HCT116 (cell line): ENCODE measurements around the gene LINC00237. TPM values are rescaled to one million over a fixed set of nuclear protein-coding genes. Genes with fewer than 3 reads are reported as not detected.

Experiments used
- ATAC-seq: fragments of 200-7000 bp; cut with Tn5 transposase; 2 replicates; pipeline ENCODE4 v1.9.1; 2020; ENCODE audit warnings: mild to moderate bottlenecking, moderate library complexity
- BruUV-seq: library from RNA; stranded (reverse); fragments of 400-500 nt; replicated peaks from 2 replicates; lab custom pipeline; 2021; lab: Mats Ljungman, UMichigan
- CTCF ChIA-PET: fragments of 300-600 bp; sonication (Branson Sonifier 250); formaldehyde crosslinking; loops from one replicate; lab custom pipeline; 2021; ENCODE audit warnings: antibody characterized with exemption; lab: Charles Lee
- POLR2A ChIA-PET: fragments of 300-600, 350-600 bp; sonication (Branson Sonifier 250); formaldehyde crosslinking; loops from one replicate; lab custom pipeline; 2021; ENCODE audit warnings: antibody characterized with exemption; lab: Charles Lee
- RAD21 ChIA-PET, 2 experiments: fragments of 300-600 bp; sonication (Branson Sonifier 250); formaldehyde crosslinking; loops; one replicate each; lab custom pipeline; 2023; ENCODE audit warnings: low total read pairs in 2 of 2; ENCODE audit not compliant: uncharacterized antibody in 2 of 2, unreplicated experiment in 2 of 2, low non-redundant PET in 1 of 2; lab: Charles Lee
- DNase-seq: peaks from one replicate; pipeline ENCODE4 v3.0.0-alpha.2; 2010; ENCODE audit warnings: low read depth, low spot score
- H2AFZ ChIP-seq: fragments of 200-600 bp; shearing (Covaris generic), sonication (generic); 2 replicates; pipeline ENCODE4 v1.6.1; 2017; ENCODE audit warnings: low read depth, mixed run types, mixed read lengths, antibody characterized with exemption, low read length; ENCODE audit not compliant: poor library complexity, severe bottlenecking
- H3K27ac ChIP-seq: 2 replicates; pipeline ENCODE4 v1.5.1; 2012; ENCODE audit warnings: low read depth, low read length
- H3K27me3 ChIP-seq: fragments of 200-600 bp; sonication (generic); 2 replicates; pipeline ENCODE4 v1.6.1; 2016; ENCODE audit warnings: mixed run types, low read length, mixed read lengths; ENCODE audit not compliant: insufficient read depth
- H3K36me3 ChIP-seq, 2 experiments: fragments of 200-500 bp in 1 of 2; fragments of 200-600 bp in 1 of 2; sonication (Bioruptor generic) in 1 of 2; sonication (generic) in 1 of 2; 2 replicates each; pipeline versions ENCODE4 v1.5.1 to v1.6.1; 2014 to 2016; ENCODE audit warnings: low read length in 2 of 2, inconsistent platforms in 1 of 2, mixed read lengths in 1 of 2, mixed run types in 1 of 2; ENCODE audit not compliant: insufficient read depth in 2 of 2, control insufficient read depth in 1 of 2
- H3K4me1 ChIP-seq, 2 experiments: fragments of 200-600 bp in 1 of 2; sonication (generic) in 1 of 2; 2 replicates each; pipeline versions ENCODE4 v1.5.1 to v1.6.1; 2012 to 2017; ENCODE audit warnings: low read length in 2 of 2, inconsistent platforms in 1 of 2, mild to moderate bottlenecking in 1 of 2, mixed read lengths in 1 of 2, mixed run types in 1 of 2, moderate library complexity in 1 of 2; ENCODE audit not compliant: insufficient read depth in 2 of 2, control insufficient read depth in 1 of 2
- H3K4me2 ChIP-seq: fragments of 200-600 bp; sonication (generic); 2 replicates; pipeline ENCODE4 v1.6.1; 2017; ENCODE audit warnings: mixed run types, low read length, mixed read lengths
- H3K4me3 ChIP-seq, 2 experiments: fragments of 200-600 bp in 1 of 2; sonication (generic) in 1 of 2; replicated peaks in 1 of 2; 2 replicates each; pipeline ENCODE4 v1.5.1; 2011 to 2016; ENCODE audit warnings: low read length in 2 of 2, control low read depth in 1 of 2, low read depth in 1 of 2, mild to moderate bottlenecking in 1 of 2, mixed read lengths in 1 of 2, mixed run types in 1 of 2
- H3K79me2 ChIP-seq: fragments of 200-600 bp; sonication (generic); 2 replicates; pipeline ENCODE4 v1.6.1; 2017; ENCODE audit warnings: mild to moderate bottlenecking, mixed run types, low read length, moderate library complexity, mixed read lengths; ENCODE audit not compliant: insufficient read depth
- H3K9ac ChIP-seq: fragments of 200-600 bp; sonication (generic); 2 replicates; pipeline ENCODE4 v1.6.1; 2016; ENCODE audit warnings: low read length, mixed read lengths
- H3K9me2 ChIP-seq: fragments of 200-600 bp; sonication (generic), shearing (Covaris generic); 2 replicates; pipeline ENCODE4 v1.6.1; 2017; ENCODE audit warnings: mixed run types, mild to moderate bottlenecking, moderate library complexity; ENCODE audit not compliant: insufficient read depth
- H3K9me3 ChIP-seq, 2 experiments: fragments of 200-500 bp in 1 of 2; fragments of 200-600 bp in 1 of 2; sonication (Bioruptor generic) in 1 of 2; sonication (generic) in 1 of 2; 2 replicates each; pipeline ENCODE4 v1.6.1; 2014 to 2017; ENCODE audit warnings: low read length in 2 of 2, mixed read lengths in 2 of 2, inconsistent platforms in 1 of 2, low read depth in 1 of 2, mild to moderate bottlenecking in 1 of 2, mixed run types in 1 of 2, moderate library complexity in 1 of 2; ENCODE audit not compliant: control insufficient read depth in 1 of 2, insufficient read depth in 1 of 2
- H4K20me1 ChIP-seq: fragments of 200-600 bp; sonication (generic), shearing (Covaris generic); 2 replicates; pipeline ENCODE4 v1.6.1; 2017; ENCODE audit warnings: mixed run types, mild to moderate bottlenecking, moderate library complexity; ENCODE audit not compliant: insufficient read depth
- CBX3 ChIP-seq: IDR thresholded peaks from 2 replicates; pipeline ENCODE4 v1.6.1; 2012; ENCODE audit warnings: low read depth
- EGR1 ChIP-seq: IDR thresholded peaks from 2 replicates; pipeline ENCODE4 v1.6.1; 2012; ENCODE audit warnings: low read depth
- ELF1 ChIP-seq: IDR thresholded peaks from 2 replicates; pipeline ENCODE4 v1.6.1; 2012; ENCODE audit warnings: low read depth, borderline replicate concordance
- EZH2 ChIP-seq: fragments of 200-600 bp; sonication (generic); IDR thresholded peaks from 2 replicates; pipeline ENCODE4 v1.6.1; 2017; ENCODE audit warnings: antibody characterized with exemption, mixed run types
- EZH2phosphoT487 ChIP-seq: fragments of 200-600 bp; IDR thresholded peaks from 2 replicates; pipeline ENCODE4 v1.6.1; 2018; ENCODE audit warnings: antibody characterized with exemption, borderline replicate concordance
- JUND ChIP-seq: IDR thresholded peaks from 2 replicates; pipeline ENCODE4 v1.6.1; 2012
- MAX ChIP-seq: IDR thresholded peaks from 2 replicates; pipeline ENCODE4 v1.6.1; 2012
- POLR2A ChIP-seq: IDR thresholded peaks from 2 replicates; pipeline ENCODE4 v1.7.0; 2011; ENCODE audit warnings: borderline replicate concordance; ENCODE audit not compliant: insufficient read depth, insufficient read length; ENCODE audit errors: extremely low read depth
- SP1 ChIP-seq: IDR thresholded peaks from 2 replicates; pipeline ENCODE4 v1.6.1; 2012; ENCODE audit warnings: low read depth
- SRF ChIP-seq: IDR thresholded peaks from 2 replicates; pipeline ENCODE4 v1.6.1; 2012; ENCODE audit warnings: low read depth
- YY1 ChIP-seq: IDR thresholded peaks from 2 replicates; pipeline ENCODE4 v1.6.1; 2011; ENCODE audit warnings: low read length, low read depth, moderate library complexity, mild to moderate bottlenecking; ENCODE audit not compliant: insufficient replicate concordance; ENCODE audit errors: extremely low read depth
- ZFX ChIP-seq: fragments of 450-650 bp; IDR thresholded peaks from 2 replicates; pipeline ENCODE4 v1.6.1; 2017
- ZNF274 ChIP-seq: fragments of 200-500 bp; sonication (Bioruptor generic); IDR thresholded peaks from 2 replicates; pipeline ENCODE4 v1.6.1; 2014; ENCODE audit warnings: mild to moderate bottlenecking, low read depth, low read length, inconsistent platforms
- intact Hi-C: fragments of 100-400 bp; cut with micrococcal nuclease; formaldehyde crosslinking; loops from 2 replicates; pipeline ENCODE4 v1.10.0; 2022
- total RNA-seq: library from RNA; stranded (reverse); gene quantifications from one replicate; pipeline ENCODE4 v1.2.1, GENCODE V29; 2021; ENCODE audit not compliant: unreplicated experiment
- TF ChIP-seq, protein P1 (sequence below): IDR thresholded peaks from 2 replicates; pipeline ENCODE4 v1.6.1; 2012; ENCODE audit warnings: low read depth
- TF ChIP-seq, protein P2 (sequence below): IDR thresholded peaks from 2 replicates; pipeline ENCODE4 v1.6.1; 2012
- TF ChIP-seq, protein P3 (sequence below), 3 experiments: fragments of 200-600 bp in 1 of 3; sonication (generic) in 1 of 3; IDR thresholded peaks in 2 of 3; conservative IDR thresholded peaks in 1 of 3; 2 replicates each; pipeline ENCODE4 v1.5.1; 2012 to 2017; ENCODE audit warnings: low read depth in 2 of 3, low read length in 2 of 3, antibody characterized with exemption in 1 of 3, borderline replicate concordance in 1 of 3, control low read depth in 1 of 3, mild to moderate bottlenecking in 1 of 3, mixed read lengths in 1 of 3, mixed run types in 1 of 3, moderate library complexity in 1 of 3; ENCODE audit not compliant: insufficient read depth in 1 of 3

Gene LINC00237
- total RNA-seq, 1 experiment from 2014 or later, result not detected

- no peaks in the 10 kb centered on the region; a peak in 1 of 4 replicates for H3K4me1 ChIP-seq
- TF ChIP-seq SP1 (no peak), ZNF274 (no peak), EGR1 (no peak), ZFX (no peak), ELF1 (no peak), EZH2 (no peak), MAX (no peak), SRF (no peak), POLR2A (no peak), CBX3 (no peak), YY1 (no peak), EZH2phosphoT487 (no peak), JUND (no peak)
- TF ChIP-seq, protein P1, sequence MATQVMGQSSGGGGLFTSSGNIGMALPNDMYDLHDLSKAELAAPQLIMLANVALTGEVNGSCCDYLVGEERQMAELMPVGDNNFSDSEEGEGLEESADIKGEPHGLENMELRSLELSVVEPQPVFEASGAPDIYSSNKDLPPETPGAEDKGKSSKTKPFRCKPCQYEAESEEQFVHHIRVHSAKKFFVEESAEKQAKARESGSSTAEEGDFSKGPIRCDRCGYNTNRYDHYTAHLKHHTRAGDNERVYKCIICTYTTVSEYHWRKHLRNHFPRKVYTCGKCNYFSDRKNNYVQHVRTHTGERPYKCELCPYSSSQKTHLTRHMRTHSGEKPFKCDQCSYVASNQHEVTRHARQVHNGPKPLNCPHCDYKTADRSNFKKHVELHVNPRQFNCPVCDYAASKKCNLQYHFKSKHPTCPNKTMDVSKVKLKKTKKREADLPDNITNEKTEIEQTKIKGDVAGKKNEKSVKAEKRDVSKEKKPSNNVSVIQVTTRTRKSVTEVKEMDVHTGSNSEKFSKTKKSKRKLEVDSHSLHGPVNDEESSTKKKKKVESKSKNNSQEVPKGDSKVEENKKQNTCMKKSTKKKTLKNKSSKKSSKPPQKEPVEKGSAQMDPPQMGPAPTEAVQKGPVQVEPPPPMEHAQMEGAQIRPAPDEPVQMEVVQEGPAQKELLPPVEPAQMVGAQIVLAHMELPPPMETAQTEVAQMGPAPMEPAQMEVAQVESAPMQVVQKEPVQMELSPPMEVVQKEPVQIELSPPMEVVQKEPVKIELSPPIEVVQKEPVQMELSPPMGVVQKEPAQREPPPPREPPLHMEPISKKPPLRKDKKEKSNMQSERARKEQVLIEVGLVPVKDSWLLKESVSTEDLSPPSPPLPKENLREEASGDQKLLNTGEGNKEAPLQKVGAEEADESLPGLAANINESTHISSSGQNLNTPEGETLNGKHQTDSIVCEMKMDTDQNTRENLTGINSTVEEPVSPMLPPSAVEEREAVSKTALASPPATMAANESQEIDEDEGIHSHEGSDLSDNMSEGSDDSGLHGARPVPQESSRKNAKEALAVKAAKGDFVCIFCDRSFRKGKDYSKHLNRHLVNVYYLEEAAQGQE, result no peak
- TF ChIP-seq, protein P2, sequence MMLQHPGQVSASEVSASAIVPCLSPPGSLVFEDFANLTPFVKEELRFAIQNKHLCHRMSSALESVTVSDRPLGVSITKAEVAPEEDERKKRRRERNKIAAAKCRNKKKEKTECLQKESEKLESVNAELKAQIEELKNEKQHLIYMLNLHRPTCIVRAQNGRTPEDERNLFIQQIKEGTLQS, result no peak
- TF ChIP-seq, protein P3, sequence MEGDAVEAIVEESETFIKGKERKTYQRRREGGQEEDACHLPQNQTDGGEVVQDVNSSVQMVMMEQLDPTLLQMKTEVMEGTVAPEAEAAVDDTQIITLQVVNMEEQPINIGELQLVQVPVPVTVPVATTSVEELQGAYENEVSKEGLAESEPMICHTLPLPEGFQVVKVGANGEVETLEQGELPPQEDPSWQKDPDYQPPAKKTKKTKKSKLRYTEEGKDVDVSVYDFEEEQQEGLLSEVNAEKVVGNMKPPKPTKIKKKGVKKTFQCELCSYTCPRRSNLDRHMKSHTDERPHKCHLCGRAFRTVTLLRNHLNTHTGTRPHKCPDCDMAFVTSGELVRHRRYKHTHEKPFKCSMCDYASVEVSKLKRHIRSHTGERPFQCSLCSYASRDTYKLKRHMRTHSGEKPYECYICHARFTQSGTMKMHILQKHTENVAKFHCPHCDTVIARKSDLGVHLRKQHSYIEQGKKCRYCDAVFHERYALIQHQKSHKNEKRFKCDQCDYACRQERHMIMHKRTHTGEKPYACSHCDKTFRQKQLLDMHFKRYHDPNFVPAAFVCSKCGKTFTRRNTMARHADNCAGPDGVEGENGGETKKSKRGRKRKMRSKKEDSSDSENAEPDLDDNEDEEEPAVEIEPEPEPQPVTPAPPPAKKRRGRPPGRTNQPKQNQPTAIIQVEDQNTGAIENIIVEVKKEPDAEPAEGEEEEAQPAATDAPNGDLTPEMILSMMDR (IDR thresholded peaks at IDR 0.05 in 2 of 3, conservative IDR thresholded peaks at IDR 0.05 in 1 of 3; ENCODE audit: borderline replicate concordance in 1 of 3, insufficient read depth in 1 of 3, low read depth in 2 of 3, low read length in 2 of 3), result no peak
- no peaks in the 10 kb centered on the region for H3K36me3 ChIP-seq
- ChIA-PET CTCF (no interaction called here), POLR2A (no interaction called here), RAD21 (no interaction called here)
- H4K20me1 ChIP-seq, result no peaks in the 10 kb centered on the region
- no TSS peak for BruUV-seq
- no peak overlapping the region for H3K4me2 ChIP-seq
- H3K9ac ChIP-seq, result no peak overlapping the region
- H3K27me3 ChIP-seq, result no peaks in the 10 kb centered on the region
- no peak overlapping the region for H3K27ac ChIP-seq
- DNase-seq (no peak), ATAC-seq (no peak)
- H2AFZ ChIP-seq, result no peak overlapping the region
- H3K79me2 ChIP-seq, result no peaks in the 10 kb centered on the region
- no peaks in the 10 kb centered on the region for H3K9me3 ChIP-seq
- no peak overlapping the region for H3K4me3 ChIP-seq
- H3K9me2 ChIP-seq, result no peaks in the 10 kb centered on the region
- intact Hi-C loops, result no loop called here
These were observed 558 bp downstream of the LINC00237 start for GRCh38 chr20:21105429-21106170.
